GM19043 (cell line): ENCODE data around the gene WNT7B.

Experiments
- ATAC-seq: cut with Tn5 transposase; IDR thresholded peaks from one replicate; pipeline ENCODE4 v1.9.1; 2021; ENCODE audit warnings: low read depth; ENCODE audit not compliant: unreplicated experiment

WNT7B gene

DNA sequence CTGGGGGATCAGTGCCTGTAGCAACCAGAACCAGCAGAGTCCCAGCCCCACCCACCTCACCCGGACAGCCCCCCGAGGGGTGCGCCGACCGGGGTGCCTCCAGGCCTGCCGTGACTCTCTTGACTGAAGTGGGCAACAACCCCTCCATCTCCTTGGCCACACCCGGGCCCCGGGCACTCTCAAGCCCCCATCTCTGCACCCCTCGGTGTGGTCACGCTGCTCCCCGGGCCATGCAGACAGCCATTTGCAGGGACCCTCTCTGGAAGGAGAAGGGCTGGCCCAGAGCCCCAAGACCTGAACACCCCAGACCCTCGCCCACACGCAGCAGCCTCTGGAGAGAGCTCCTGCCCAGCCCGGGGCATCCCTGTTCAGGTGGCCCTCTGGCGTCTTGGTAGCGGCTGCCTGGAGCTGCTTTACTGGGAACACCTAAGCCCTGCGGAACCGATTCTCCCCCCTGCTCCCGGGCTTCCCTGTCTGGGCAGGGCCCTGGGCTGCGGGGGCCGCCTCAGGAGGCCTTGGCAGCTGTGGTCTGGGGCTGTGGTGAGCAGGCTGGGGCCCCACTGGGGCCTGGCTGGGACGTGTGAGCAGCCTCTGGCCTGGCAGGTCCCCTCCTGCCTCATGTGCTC lies 84.9 kb downstream of the WNT7B start:
- no peak for ATAC-seq

GRCh38 chr22:45891471-45891995 lies 85.4 kb downstream of the WNT7B start:
- ATAC-seq, result no peak

GRCh38 chr22:45891021-45891421 lies 85.9 kb downstream of the WNT7B start:
- ATAC-seq, result no peak

DNA sequence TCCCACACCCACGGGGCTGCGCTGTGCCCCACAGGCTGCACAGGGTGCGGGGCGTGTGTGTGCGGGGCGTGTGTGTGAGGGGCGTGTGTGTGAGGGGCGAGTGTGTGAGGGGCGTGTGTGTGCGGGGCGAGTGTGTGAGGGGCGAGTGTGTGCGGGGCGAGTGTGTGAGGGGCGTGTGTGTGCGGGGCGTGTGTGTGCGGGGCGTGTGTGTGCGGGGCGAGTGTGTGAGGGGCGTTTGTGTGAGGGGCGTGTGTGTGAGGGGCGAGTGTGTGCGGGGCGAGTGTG lies 86.7 kb downstream of the WNT7B start:
- no peak for ATAC-seq

DNA sequence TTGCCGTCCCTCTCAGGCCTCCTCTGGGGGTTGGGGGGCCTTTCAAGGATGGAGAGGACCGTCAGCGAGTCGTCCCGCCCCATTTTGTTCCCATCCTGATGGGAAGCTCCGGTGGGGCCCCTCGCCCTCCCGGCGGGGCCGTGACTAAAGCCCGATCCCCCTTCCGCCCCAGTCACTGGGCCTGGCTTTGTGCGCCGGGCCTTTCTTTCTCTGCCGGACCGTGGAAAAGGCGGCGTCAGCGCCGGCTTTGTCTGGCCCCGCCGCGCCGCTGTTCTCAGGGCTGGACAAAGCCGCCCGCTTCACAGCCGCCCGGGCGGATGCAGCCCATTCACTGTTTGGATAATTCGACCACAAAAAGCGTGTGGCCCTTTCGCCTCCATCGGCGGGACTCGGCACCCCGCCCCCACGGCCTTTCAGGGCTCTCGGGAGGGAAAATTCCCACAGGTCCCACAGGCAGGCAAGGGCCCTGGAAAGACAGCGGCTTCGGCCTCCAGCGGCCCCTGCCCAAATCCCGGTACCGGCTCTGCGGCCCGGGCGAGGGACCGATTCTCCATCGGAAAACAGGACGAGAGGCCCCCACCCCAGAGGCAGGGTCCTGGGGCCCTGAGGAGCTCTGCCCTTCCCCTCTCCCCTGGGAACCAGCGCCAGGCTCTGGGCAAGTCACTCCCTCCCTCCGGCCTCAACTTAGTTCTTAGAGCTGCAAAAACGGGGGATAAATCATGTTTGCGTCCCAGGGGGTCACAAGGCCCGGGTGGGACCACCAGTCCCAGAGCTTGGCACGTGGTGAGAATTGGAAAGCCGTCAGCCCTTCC lies 87.2 kb downstream of the WNT7B start:
- ATAC-seq, result no peak

- ATAC-seq, result no peak
These were observed 87.8 kb downstream of the WNT7B start for GRCh38 chr22:45889093-45889538.

- ATAC-seq, result no peak
These were observed 88.5 kb downstream of the WNT7B start for GRCh38 chr22:45888221-45889092.

GRCh38 chr22:45887202-45888131 lies 89.5 kb downstream of the WNT7B start:
- no peak for ATAC-seq

GRCh38 chr22:45886540-45886939 lies 90.4 kb downstream of the WNT7B start:
- no peak for ATAC-seq

DNA sequence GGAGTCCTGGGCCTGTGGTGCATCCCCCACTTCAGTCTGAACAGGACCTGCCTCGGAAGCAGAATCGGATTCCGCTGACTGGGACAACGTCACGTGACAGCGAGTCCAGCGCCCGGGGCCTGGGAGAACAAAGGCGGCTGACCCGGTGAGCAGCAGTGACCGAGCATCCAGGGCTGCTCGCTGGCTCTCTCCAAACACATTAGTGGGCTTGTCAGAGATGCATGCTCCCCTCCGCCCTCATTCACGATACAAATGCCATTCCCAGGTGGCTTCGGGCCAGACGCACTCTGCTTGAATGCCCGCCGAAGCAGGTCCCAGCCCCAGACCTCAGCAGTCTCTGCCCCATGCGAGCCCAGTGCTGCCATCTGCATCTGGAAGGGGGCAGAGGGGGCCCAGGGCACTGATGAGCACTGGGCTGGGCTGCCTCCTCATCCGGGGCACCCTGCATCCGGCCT lies 91.0 kb downstream of the WNT7B start:
- ATAC-seq, result no peak

DNA sequence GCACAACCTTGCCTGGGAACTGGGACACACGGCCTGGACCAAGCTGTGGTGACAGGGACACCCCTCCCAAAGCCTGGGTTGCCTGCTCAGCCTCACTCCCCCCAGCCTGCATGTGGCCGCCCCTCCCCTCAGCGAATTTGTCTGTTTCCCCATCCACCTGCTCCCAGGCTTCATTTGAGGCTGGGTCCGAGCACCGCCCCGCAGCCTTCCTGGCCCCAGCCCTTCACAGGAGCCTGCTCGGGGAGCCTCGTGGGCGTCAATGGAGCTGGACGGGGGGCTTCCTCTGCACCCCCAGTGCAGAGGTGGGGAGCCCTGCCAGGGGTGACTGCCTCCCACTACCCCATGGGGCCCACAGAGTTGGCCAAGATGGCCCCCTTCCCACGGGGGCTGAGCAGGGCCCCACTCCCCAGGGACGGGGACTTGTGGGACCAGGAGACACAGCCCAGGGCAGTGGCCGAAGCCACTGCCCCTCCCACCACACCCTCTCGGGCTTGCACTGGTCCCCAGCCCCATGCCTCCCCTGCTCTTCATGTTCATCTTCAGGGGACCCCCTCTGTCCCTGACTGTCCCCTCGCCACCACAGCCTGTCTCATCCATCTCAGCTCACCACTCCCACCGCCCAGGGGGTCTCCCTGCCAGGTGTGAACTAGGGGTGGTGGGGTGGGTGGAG lies 91.7 kb downstream of the WNT7B start:
- no peak for ATAC-seq

GRCh38 chr22:45884201-45885062 lies 92.5 kb downstream of the WNT7B start:
- no peak for ATAC-seq

- no peak for ATAC-seq
These were observed 93.2 kb downstream of the WNT7B start for GRCh38 chr22:45883811-45884170.

DNA sequence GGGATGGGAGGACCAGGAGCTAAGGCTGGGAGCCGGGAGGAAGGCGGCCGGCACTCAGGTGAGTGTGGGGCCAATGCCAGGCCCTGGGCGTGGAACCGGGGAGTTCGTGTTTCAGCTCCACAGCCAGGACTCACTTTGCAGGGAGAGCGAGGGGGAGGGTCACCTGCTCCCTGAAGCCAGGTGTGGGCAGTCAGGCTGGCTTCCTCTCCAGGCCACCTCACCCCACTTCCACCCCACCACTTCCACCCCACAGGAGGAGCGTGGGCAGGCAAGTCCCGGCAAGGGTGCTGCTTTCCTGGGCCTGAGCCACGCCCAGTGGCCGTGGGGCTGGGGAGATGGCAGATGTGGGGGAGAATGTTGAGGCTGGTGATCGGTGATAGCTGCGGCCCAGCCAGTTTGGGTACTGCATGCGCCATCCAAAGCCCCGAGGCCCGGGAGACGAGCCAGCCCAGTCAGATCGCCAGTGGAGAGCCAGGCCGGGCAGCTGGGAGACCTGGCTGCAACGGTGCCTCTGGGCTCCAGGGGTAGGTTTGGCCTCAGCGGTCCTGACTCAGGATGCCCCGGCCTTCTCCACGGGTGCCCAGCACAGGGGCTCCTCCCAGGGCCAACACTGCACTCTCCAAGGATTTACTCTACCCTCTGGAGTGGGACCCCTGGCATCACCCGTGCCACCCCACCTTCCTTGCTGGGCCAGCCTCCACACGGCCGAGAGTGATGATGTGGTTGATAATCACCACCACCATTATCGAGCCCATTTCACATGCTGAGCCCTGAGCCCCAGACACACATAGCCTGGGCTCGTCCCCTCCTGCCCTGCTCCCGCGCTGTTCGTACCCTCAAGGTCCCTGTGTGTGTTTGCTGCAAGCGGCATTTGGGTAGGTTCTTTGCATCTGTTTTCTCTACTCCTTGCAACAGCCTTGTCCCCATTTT lies 93.8 kb downstream of the WNT7B start:
- ATAC-seq, result no peak

DNA sequence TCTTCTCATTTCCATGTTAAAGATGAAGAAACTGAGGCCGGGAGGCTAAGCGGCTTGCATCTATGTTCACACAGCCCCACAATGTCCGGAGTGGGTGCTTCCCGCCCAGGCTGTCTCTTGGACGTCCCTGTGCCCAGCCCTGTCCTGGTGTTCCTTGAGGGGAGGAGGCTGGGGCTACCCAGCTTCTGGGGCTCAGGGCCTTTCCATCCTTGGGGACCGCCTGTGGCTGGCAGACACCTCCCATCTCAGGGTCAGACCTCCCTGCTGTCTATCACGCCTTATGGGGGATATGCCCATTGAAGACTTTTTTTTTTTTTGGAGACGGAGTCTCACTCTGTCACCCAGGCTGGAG lies 95.5 kb downstream of the WNT7B start:
- no peak for ATAC-seq

- no peak for ATAC-seq
These were observed 96.0 kb downstream of the WNT7B start for GRCh38 chr22:45880716-45881523.
